Kidney epithelial cell (primary cell): ENCODE results near the gene APCDD1. TPM values are rescaled to one million over a fixed set of nuclear protein-coding genes. Genes with fewer than 3 reads are reported as not detected.
A peak's percentile ranks its signal among the peaks of the same experiment; 100 is the strongest.

Experiments
- DNase-seq: peaks from one replicate; pipeline ENCODE4 v3.0.0-alpha.2; 2010; ENCODE audit warnings: low read depth
- H3K27me3 ChIP-seq: 2 replicates; pipeline ENCODE4 v1.6.0; 2011; ENCODE audit warnings: low read length; ENCODE audit not compliant: control insufficient read depth, insufficient read depth
- H3K36me3 ChIP-seq: 2 replicates; pipeline ENCODE4 v1.5.1; 2011; ENCODE audit warnings: low read length; ENCODE audit not compliant: control insufficient read depth, insufficient read depth
- H3K4me3 ChIP-seq: 2 replicates; pipeline ENCODE4 v1.5.1; 2011; ENCODE audit warnings: low read depth, mild to moderate bottlenecking, control low read depth, low read length
- total RNA-seq: library from RNA; depleted of rRNA; stranded (reverse); fragments of >200 nt; gene quantifications from 2 replicates; pipeline ENCODE4 v1.2.3, GENCODE V29; 2015
- TF ChIP-seq, protein P1 (sequence below): IDR thresholded peaks from 2 replicates; pipeline ENCODE4 v1.5.1; 2011; ENCODE audit warnings: mild to moderate bottlenecking, moderate library complexity, low read length, control low read depth, inconsistent platforms; ENCODE audit not compliant: insufficient read depth, poor library complexity, severe bottlenecking

The APCDD1 gene
- total RNA-seq, 1 donor from 2014 or later: 0.71 TPM

DNA sequence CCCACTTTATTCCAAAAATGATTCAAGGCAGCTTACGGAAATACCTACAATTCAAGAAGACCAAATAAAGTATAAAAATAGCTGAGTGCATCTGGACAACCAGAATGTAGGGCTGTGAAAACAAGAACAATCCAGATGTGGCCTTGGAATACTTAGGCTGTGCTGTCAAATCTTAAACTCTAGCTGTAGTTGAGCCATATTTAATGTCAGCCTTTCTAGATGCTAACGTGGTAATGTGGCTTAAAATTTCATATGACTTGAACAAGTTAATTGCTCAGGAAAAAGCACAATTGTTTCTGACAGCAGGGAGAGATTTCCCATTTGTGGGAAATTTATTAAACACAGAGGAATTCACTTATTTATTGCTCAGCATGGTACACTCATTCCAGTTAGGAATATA lies 56.8 kb downstream of the APCDD1 start:
- TF ChIP-seq, protein P1, sequence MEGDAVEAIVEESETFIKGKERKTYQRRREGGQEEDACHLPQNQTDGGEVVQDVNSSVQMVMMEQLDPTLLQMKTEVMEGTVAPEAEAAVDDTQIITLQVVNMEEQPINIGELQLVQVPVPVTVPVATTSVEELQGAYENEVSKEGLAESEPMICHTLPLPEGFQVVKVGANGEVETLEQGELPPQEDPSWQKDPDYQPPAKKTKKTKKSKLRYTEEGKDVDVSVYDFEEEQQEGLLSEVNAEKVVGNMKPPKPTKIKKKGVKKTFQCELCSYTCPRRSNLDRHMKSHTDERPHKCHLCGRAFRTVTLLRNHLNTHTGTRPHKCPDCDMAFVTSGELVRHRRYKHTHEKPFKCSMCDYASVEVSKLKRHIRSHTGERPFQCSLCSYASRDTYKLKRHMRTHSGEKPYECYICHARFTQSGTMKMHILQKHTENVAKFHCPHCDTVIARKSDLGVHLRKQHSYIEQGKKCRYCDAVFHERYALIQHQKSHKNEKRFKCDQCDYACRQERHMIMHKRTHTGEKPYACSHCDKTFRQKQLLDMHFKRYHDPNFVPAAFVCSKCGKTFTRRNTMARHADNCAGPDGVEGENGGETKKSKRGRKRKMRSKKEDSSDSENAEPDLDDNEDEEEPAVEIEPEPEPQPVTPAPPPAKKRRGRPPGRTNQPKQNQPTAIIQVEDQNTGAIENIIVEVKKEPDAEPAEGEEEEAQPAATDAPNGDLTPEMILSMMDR: no peak
- no peaks in the 10 kb centered on the region for H3K27me3 ChIP-seq
- no peak overlapping the region for H3K4me3 ChIP-seq
- no peak for DNase-seq
- H3K36me3 ChIP-seq: no peaks in the 10 kb centered on the region

DNA sequence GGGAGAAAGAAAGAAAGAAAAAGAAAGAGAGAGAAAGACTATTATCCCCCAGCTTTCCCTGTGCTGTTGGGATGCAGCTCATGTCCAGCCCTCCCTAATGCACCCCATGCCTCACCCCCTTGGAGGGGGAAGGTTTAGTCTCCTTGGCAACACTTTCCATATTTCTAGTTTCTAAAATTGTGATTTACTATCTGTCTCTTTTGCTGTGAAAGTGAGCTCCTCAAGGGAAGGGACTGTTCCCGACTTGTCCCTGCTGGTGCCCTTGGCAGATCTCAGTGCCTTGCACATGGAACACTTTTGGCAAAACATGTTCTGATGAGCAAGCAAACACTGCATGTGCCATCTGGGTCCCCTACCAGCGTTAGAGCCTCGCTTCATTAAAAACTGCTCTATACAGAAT lies 59.6 kb downstream of the APCDD1 start:
- peaks cover 8% of the 10 kb centered on the region for H3K27me3 ChIP-seq
- no peaks in the 10 kb centered on the region for H3K36me3 ChIP-seq
- no peak for DNase-seq
- TF ChIP-seq, protein P1: no peak
- H3K4me3 ChIP-seq: no peak overlapping the region

GRCh38 chr18:10514601-10515000 lies 60.2 kb downstream of the APCDD1 start:
- Histone ChIP-seq H3K4me3 (no peak overlapping the region), H3K27me3 (peaks cover 8% of the 10 kb centered on the region), H3K36me3 (no peaks in the 10 kb centered on the region)
- TF ChIP-seq, protein P1: no peak
- no peak for DNase-seq

DNA sequence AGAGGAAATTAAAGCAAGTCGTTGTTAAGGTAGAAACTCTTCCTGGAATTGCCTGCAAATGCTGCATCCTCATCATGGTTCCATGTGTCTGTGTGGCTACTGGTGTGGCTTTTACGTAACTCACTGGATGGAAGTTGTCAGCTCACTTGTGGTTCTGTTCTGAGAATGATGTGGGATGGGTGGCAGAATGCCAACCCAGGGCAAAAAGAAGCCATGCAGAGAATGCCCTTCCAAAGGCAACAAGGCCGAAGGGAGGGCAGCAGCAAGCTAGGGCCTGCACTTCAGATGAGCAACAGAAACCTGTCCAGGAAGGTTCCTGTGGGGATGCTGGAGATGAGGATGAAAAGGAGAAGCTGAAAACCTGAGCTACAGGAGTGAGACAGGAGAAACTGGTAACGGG lies 61.0 kb downstream of the APCDD1 start:
- DNase-seq: no peak
- peaks cover 8% of the 10 kb centered on the region for H3K27me3 ChIP-seq
- H3K36me3 ChIP-seq: no peaks in the 10 kb centered on the region
- no peak overlapping the region for H3K4me3 ChIP-seq
- TF ChIP-seq, protein P1: no peak

DNA sequence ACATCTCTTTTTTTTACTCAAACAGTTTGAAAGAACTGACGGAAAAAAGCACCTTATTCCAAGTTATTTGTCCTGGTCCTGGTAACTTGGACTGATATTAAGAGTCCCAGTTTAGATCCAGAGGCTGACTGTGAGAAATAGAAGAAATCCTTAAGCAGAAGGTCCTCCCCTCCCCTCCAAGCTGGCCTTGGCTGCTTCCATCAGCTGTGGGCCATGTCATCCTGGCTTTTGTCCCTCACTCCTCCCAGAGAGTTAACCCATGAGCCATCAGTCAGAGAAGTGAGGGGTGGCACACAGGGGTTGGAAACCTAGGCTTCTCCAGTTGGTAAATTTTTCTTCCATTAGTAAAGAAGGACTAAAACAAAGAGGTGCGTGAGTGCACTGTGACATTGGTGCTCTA lies 61.6 kb downstream of the APCDD1 start:
- no peak for DNase-seq
- TF ChIP-seq, protein P1: no peak
- Histone ChIP-seq H3K4me3 (no peak overlapping the region), H3K27me3 (peaks cover 8% of the 10 kb centered on the region), H3K36me3 (no peaks in the 10 kb centered on the region)

- Histone ChIP-seq H3K27me3 (peaks cover 8% of the 10 kb centered on the region), H3K36me3 (no peaks in the 10 kb centered on the region), H3K4me3 (no peak overlapping the region)
- DNase-seq: no peak
- TF ChIP-seq, protein P1: peak; percentile 30
Measured at GRCh38 chr18:10518595-10519255, 64.3 kb downstream of the APCDD1 start.
